K562 (cell line): Measurements from ENCODE around the gene ASAH2. TPM values are rescaled to one million over a fixed set of nuclear protein-coding genes. Genes with fewer than 3 reads are reported as not detected.

Experiments
- CBFA2T2 ChIP-seq: fragments of 450-650 bp; conservative IDR thresholded peaks from 2 replicates; pipeline ENCODE4 v1.6.1; 2017; ENCODE audit warnings: mild to moderate bottlenecking
- ELF4 ChIP-seq: fragments of 450-650 bp; formaldehyde crosslinking; IDR thresholded peaks from 2 replicates; pipeline ENCODE4 v1.4.0; 2022; ENCODE audit warnings: missing genetic modification characterization
- FOXJ2 ChIP-seq: fragments of 200-800 bp; sonication (Bioruptor generic); IDR thresholded peaks from 2 replicates; pipeline ENCODE4 v1.6.1; 2016; ENCODE audit warnings: missing genetic modification characterization, missing compliant biosample characterization
- FOXP1 ChIP-seq: sonication (generic); formaldehyde crosslinking; IDR thresholded peaks from 2 replicates; pipeline ENCODE4 v1.8.0; 2022; ENCODE audit warnings: mild to moderate bottlenecking, missing genetic modification reagents
- HBP1 ChIP-seq: fragments of 450-650 bp; formaldehyde crosslinking; IDR thresholded peaks from 2 replicates; pipeline ENCODE4 v1.4.0; 2022; ENCODE audit warnings: missing genetic modification characterization
- OTX1 ChIP-seq: fragments of 450-650 bp; formaldehyde crosslinking; IDR thresholded peaks from 2 replicates; pipeline ENCODE4 v1.4.0; 2022; ENCODE audit warnings: mild to moderate bottlenecking
- PRDM10 ChIP-seq: fragments of 450-650 bp; IDR thresholded peaks from 2 replicates; pipeline ENCODE4 v1.6.1; 2018; ENCODE audit not compliant: partially characterized antibody
- PYGO2 ChIP-seq: fragments of 450-650 bp; IDR thresholded peaks from 2 replicates; pipeline ENCODE4 v1.6.1; 2016; ENCODE audit warnings: mild to moderate bottlenecking, missing genetic modification characterization, moderate library complexity, missing compliant biosample characterization
- ZKSCAN8 ChIP-seq: fragments of 200-800 bp; sonication (Bioruptor generic); IDR thresholded peaks from 2 replicates; pipeline ENCODE4 v1.6.1; 2016; ENCODE audit warnings: missing genetic modification characterization, missing compliant biosample characterization
- ZNF408 ChIP-seq: fragments of 250-450 bp; sonication (Bioruptor Pico); IDR thresholded peaks from 2 replicates; pipeline ENCODE4 v1.4.0; 2020; ENCODE audit warnings: low read depth, mild to moderate bottlenecking, moderate library complexity
- ZNF57 ChIP-seq: fragments of 450-650 bp; formaldehyde crosslinking; IDR thresholded peaks from 2 replicates; pipeline ENCODE4 v1.4.0; 2020; ENCODE audit warnings: mild to moderate bottlenecking, moderate library complexity
- polyA plus RNA-seq, 8 experiments: library from polyadenylated mRNA; depleted of rRNA in 4 of 8; stranded (reverse) in 5 of 8; unstranded in 3 of 8; fragments of >200 nt; fragmentation: Nextera tagmentation in 2 of 8; fragmentation: Illumina TruSeq in 1 of 8; extraction: Ambion mirVana in 2 of 8; extraction: Trizol in 1 of 8; gene quantifications; 2 replicates each; pipeline versions ENCODE4 v1.2.1 to v1.2.3, GENCODE V29; 2011 to 2014; ENCODE audit warnings: inconsistent platforms in 1 of 8, missing spikeins in 1 of 8
- total RNA-seq, 7 experiments: library from RNA; depleted of rRNA in 6 of 7; stranded (reverse); fragments of >200 nt in 6 of 7; fragmentation: Illumina TruSeq in 2 of 7; extraction: Trizol in 2 of 7; gene quantifications; 2 replicates each; pipeline versions ENCODE4 v1.2.1 to v1.2.3, GENCODE V29; 2011 to 2021; ENCODE audit warnings: low replicate concordance in 1 of 7
- TF ChIP-seq, protein P1 (sequence below), 2 experiments: IDR thresholded peaks in 1 of 2; conservative IDR thresholded peaks in 1 of 2; 2 replicates each; pipeline ENCODE4 v1.6.1; 2016; ENCODE audit warnings: low read depth in 2 of 2, mild to moderate bottlenecking in 1 of 2, missing compliant biosample characterization in 1 of 2, missing genetic modification characterization in 1 of 2, moderate library complexity in 1 of 2
- TF ChIP-seq, protein P2 (sequence below): sonication (generic); formaldehyde crosslinking; IDR thresholded peaks from 2 replicates; pipeline ENCODE4 v1.8.0; 2022; ENCODE audit warnings: missing genetic modification reagents, mild to moderate bottlenecking, borderline replicate concordance
- TF ChIP-seq, protein P3 (sequence below): fragments of 450-650 bp; IDR thresholded peaks from one replicate; pipeline ENCODE4 v1.6.1; 2018; ENCODE audit warnings: mild to moderate bottlenecking, moderate library complexity; ENCODE audit not compliant: partially characterized antibody
- TF ChIP-seq, protein P4 (sequence below): sonication (generic); formaldehyde crosslinking; IDR thresholded peaks from 2 replicates; pipeline ENCODE4 v1.8.0; 2022; ENCODE audit warnings: mild to moderate bottlenecking, missing genetic modification reagents

Gene ASAH2
- total and polyA plus RNA-seq, 9 of the 15 experiments (the other 6 are each of a cell fraction or from before 2014, with no cell fraction given): 2.5 to 12.0 (median 8.5) TPM

DNA sequence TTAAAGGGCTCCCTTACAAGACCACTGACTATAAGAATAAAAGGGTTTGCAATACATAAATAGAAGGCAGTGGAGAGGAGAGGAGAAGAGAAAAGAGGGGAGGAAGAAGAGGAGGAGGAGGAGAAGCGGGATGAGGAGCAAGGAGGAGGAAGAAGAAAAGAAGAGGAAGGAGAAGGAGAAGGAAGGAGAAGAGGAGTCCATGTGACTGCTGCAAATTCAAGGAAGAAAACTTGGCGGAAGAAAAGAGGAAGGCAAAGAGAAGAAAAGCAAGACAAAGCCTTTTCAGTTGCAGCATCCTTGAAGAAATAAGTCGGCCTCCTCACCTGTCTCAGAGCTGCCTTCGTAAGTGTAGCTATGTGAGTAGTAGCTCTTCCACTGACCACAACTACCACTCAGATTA is 22.6 kb downstream of the ASAH2 start (continued):
- TF ChIP-seq, protein P1, sequence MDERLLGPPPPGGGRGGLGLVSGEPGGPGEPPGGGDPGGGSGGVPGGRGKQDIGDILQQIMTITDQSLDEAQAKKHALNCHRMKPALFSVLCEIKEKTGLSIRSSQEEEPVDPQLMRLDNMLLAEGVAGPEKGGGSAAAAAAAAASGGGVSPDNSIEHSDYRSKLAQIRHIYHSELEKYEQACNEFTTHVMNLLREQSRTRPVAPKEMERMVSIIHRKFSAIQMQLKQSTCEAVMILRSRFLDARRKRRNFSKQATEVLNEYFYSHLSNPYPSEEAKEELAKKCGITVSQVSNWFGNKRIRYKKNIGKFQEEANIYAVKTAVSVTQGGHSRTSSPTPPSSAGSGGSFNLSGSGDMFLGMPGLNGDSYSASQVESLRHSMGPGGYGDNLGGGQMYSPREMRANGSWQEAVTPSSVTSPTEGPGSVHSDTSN (CRISPR knock-in tag; IDR thresholded peaks at IDR 0.05; ENCODE audit: low read depth): no peak
- TF ChIP-seq, protein P1 (tag; conservative IDR thresholded peaks at IDR 0.05; ENCODE audit: low read depth): no peak
- TF ChIP-seq, protein P2, sequence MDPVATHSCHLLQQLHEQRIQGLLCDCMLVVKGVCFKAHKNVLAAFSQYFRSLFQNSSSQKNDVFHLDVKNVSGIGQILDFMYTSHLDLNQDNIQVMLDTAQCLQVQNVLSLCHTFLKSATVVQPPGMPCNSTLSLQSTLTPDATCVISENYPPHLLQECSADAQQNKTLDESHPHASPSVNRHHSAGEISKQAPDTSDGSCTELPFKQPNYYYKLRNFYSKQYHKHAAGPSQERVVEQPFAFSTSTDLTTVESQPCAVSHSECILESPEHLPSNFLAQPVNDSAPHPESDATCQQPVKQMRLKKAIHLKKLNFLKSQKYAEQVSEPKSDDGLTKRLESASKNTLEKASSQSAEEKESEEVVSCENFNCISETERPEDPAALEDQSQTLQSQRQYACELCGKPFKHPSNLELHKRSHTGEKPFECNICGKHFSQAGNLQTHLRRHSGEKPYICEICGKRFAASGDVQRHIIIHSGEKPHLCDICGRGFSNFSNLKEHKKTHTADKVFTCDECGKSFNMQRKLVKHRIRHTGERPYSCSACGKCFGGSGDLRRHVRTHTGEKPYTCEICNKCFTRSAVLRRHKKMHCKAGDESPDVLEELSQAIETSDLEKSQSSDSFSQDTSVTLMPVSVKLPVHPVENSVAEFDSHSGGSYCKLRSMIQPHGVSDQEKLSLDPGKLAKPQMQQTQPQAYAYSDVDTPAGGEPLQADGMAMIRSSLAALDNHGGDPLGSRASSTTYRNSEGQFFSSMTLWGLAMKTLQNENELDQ (CRISPR knock-in tag): no peak
- TF ChIP-seq ZKSCAN8 (CRISPR knock-in tag) (no peak), PRDM10 (no peak), PYGO2 (tag) (no peak), OTX1 (CRISPR knock-in tag) (0 out of 2 replicates have a peak, but pooled peaks have one; percentile 37), ZNF408 (CRISPR knock-in tag) (no peak), FOXJ2 (tag) (no peak), HBP1 (CRISPR knock-in tag) (peak; percentile 62; the same call in 1 of the 2 replicates), ZNF57 (CRISPR knock-in tag) (no peak), ELF4 (0 out of 2 replicates have a peak, but pooled peaks have one; percentile 51), CBFA2T2 (no peak), FOXP1 (CRISPR knock-in tag) (no peak)
- TF ChIP-seq, protein P3, sequence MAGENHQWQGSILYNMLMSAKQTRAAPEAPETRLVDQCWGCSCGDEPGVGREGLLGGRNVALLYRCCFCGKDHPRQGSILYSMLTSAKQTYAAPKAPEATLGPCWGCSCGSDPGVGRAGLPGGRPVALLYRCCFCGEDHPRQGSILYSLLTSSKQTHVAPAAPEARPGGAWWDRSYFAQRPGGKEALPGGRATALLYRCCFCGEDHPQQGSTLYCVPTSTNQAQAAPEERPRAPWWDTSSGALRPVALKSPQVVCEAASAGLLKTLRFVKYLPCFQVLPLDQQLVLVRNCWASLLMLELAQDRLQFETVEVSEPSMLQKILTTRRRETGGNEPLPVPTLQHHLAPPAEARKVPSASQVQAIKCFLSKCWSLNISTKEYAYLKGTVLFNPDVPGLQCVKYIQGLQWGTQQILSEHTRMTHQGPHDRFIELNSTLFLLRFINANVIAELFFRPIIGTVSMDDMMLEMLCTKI: no peak
- TF ChIP-seq, protein P4, sequence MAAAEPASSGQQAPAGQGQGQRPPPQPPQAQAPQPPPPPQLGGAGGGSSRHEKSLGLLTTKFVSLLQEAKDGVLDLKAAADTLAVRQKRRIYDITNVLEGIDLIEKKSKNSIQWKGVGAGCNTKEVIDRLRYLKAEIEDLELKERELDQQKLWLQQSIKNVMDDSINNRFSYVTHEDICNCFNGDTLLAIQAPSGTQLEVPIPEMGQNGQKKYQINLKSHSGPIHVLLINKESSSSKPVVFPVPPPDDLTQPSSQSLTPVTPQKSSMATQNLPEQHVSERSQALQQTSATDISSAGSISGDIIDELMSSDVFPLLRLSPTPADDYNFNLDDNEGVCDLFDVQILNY: no peak
